ENCODE measurements around the gene CES4A.

DNA sequence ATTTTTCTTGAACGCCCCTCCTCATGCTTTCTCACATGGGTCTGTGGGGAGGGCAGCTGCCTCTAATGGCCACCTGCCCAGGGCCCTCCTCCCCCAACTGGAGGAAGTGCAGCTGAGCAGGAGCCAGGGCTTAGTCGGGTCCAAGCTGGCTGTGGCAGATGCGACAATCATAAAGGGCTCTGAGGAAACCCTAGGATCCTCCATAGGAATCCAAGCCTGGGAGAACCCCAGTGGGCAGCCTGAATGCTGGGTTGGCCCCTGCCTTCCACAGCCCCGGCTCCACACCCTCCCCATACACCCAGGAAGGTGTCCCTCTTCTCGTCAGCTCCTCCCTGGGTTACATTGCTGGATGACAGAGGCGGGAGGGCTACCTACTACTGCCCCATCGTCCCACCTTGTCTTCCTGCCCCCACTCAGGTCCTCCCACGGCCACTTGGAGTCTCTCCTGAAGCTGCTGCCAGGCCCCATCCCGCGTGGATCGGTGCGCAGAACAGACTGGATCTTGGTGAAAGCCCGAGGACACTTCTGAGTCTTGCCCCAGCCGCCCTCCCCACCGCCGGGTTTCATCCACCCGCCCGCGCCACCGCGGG is 24.9 kb downstream of the CES4A start:
- TF ChIP-seq, protein P1, sequence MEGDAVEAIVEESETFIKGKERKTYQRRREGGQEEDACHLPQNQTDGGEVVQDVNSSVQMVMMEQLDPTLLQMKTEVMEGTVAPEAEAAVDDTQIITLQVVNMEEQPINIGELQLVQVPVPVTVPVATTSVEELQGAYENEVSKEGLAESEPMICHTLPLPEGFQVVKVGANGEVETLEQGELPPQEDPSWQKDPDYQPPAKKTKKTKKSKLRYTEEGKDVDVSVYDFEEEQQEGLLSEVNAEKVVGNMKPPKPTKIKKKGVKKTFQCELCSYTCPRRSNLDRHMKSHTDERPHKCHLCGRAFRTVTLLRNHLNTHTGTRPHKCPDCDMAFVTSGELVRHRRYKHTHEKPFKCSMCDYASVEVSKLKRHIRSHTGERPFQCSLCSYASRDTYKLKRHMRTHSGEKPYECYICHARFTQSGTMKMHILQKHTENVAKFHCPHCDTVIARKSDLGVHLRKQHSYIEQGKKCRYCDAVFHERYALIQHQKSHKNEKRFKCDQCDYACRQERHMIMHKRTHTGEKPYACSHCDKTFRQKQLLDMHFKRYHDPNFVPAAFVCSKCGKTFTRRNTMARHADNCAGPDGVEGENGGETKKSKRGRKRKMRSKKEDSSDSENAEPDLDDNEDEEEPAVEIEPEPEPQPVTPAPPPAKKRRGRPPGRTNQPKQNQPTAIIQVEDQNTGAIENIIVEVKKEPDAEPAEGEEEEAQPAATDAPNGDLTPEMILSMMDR (conservative IDR thresholded peaks at IDR 0.05; ENCODE audit: low read depth, low read length) = no peak
- TF ChIP-seq EZH2 (IDR thresholded peaks at IDR 0.05; ENCODE audit: borderline replicate concordance, low read depth, low read length, poor library complexity, severe bottlenecking) = no peak
